HEK293T (cell line): ENCODE results near the gene PRDM16.

Source experiments
- CTCF ChIA-PET: fragments of 350-600 bp; formaldehyde crosslinking; extraction: SDS; loops from one replicate; lab custom pipeline; 2021; ENCODE audit warnings: antibody characterized with exemption, inconsistent platforms; lab: Yijun Ruan, JAX
- POLR2A ChIA-PET: fragments of 350-600 bp; formaldehyde crosslinking; extraction: SDS; loops from one replicate; lab custom pipeline; 2020; ENCODE audit warnings: antibody characterized with exemption, inconsistent platforms; lab: Yijun Ruan, JAX
- DNase-seq: peaks from one replicate; pipeline ENCODE4 v3.0.0; 2012; ENCODE audit warnings: mixed read lengths; ENCODE audit errors: extremely low spot score
- ARNT ChIP-seq: fragments of 450-650 bp; IDR thresholded peaks from 2 replicates; pipeline ENCODE4 v1.6.1; 2017; ENCODE audit warnings: mild to moderate bottlenecking
- BHLHE40 ChIP-seq: fragments of 450-650 bp; IDR thresholded peaks from 2 replicates; pipeline ENCODE4 v1.6.1; 2016; ENCODE audit warnings: mild to moderate bottlenecking, moderate library complexity, borderline replicate concordance
- CTBP1 ChIP-seq: fragments of 450-650 bp; IDR thresholded peaks from 2 replicates; pipeline ENCODE4 v1.6.1; 2016; ENCODE audit warnings: borderline replicate concordance
- ELF4 ChIP-seq: fragments of 450-650 bp; IDR thresholded peaks from 2 replicates; pipeline ENCODE4 v1.6.1; 2017; ENCODE audit warnings: antibody characterized with exemption
- FOXA1 ChIP-seq: fragments of 450-650 bp; IDR thresholded peaks from 2 replicates; pipeline ENCODE4 v1.6.1; 2016; ENCODE audit warnings: mild to moderate bottlenecking
- FOXK2 ChIP-seq: fragments of 450-650 bp; IDR thresholded peaks from 2 replicates; pipeline ENCODE4 v1.6.1; 2016; ENCODE audit warnings: mild to moderate bottlenecking
- FOXM1 ChIP-seq: fragments of 450-650 bp; IDR thresholded peaks from 2 replicates; pipeline ENCODE4 v1.6.1; 2017; ENCODE audit warnings: mild to moderate bottlenecking, borderline replicate concordance
- HDGF ChIP-seq: fragments of 450-650 bp; IDR thresholded peaks from 2 replicates; pipeline ENCODE4 v1.6.1; 2017; ENCODE audit warnings: antibody characterized with exemption, borderline replicate concordance
- L3MBTL2 ChIP-seq: fragments of 450-650 bp; conservative IDR thresholded peaks from 2 replicates; pipeline ENCODE4 v1.6.1; 2016; ENCODE audit warnings: mild to moderate bottlenecking
- LEF1 ChIP-seq: fragments of 450-650 bp; IDR thresholded peaks from 2 replicates; pipeline ENCODE4 v1.6.1; 2017; ENCODE audit warnings: mild to moderate bottlenecking, borderline replicate concordance
- NFRKB ChIP-seq: fragments of 450-650 bp; IDR thresholded peaks from 2 replicates; pipeline ENCODE4 v1.6.1; 2016; ENCODE audit warnings: mild to moderate bottlenecking, moderate library complexity
- SP1 ChIP-seq: fragments of 450-650 bp; IDR thresholded peaks from 2 replicates; pipeline ENCODE4 v1.6.1; 2017
- SUZ12 ChIP-seq: fragments of 450-650 bp; IDR thresholded peaks from 2 replicates; pipeline ENCODE4 v1.6.1; 2016; ENCODE audit warnings: mild to moderate bottlenecking
- TARDBP ChIP-seq: fragments of 450-650 bp; IDR thresholded peaks from 2 replicates; pipeline ENCODE4 v1.6.1; 2016
- ZNF384 ChIP-seq: fragments of 450-650 bp; IDR thresholded peaks from 2 replicates; pipeline ENCODE4 v1.6.1; 2016
- TF ChIP-seq, protein P1 (sequence below): fragments of 450-650 bp; IDR thresholded peaks from 2 replicates; pipeline ENCODE4 v1.6.1; 2016

Gene PRDM16

DNA sequence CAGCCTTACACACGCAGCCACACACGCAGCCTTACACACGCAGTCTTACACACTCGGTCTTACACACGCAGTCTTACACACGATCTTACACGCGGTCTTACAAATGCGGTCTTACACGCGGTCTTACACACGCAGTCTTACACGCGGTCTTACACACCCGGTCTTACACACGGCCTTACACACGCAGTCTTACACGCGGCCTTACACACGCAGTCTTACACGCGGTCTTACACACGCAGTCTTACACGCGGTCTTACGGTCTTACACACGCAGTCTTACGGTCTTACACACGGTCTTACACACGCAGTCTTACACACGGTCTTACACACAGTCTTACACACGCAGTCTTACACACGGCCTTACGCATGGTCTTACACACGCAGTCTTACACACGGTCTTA is 111.9 kb downstream of the PRDM16 start:
- DNase-seq, result no peak
- TF ChIP-seq HDGF (no peak), L3MBTL2 (no peak), CTBP1 (no peak), LEF1 (no peak), BHLHE40 (no peak), NFRKB (no peak), SP1 (no peak), TARDBP (no peak), FOXM1 (no peak), ELF4 (no peak), FOXA1 (no peak), SUZ12 (no peak), FOXK2 (no peak), ARNT (no peak), ZNF384 (no peak)
- TF ChIP-seq, protein P1, sequence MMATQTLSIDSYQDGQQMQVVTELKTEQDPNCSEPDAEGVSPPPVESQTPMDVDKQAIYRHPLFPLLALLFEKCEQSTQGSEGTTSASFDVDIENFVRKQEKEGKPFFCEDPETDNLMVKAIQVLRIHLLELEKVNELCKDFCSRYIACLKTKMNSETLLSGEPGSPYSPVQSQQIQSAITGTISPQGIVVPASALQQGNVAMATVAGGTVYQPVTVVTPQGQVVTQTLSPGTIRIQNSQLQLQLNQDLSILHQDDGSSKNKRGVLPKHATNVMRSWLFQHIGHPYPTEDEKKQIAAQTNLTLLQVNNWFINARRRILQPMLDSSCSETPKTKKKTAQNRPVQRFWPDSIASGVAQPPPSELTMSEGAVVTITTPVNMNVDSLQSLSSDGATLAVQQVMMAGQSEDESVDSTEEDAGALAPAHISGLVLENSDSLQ, result no peak
- ChIA-PET POLR2A (no interaction called here), CTCF (no interaction called here)

DNA sequence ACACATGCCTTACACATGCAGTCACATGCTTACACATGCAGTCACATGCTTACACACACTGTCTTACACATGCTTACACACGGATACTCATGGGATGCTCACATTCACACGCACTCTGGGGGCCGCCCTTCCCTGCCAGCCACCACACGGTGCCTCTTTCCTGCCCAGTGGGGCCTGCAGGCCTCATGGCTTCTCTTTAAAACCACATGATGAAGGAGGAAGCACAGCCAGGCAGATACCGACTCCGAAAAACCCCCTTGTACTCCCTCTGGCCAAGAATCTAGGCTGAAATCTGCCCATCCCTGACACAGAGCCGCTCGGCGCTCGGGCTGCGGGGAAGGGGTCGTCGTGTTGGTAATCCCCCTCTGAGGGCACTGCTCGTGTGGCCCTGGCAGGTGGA is 113.0 kb downstream of the PRDM16 start:
- ChIA-PET CTCF (interaction anchor here (0.6 kb wide), 1 partner anchor 336 kb away, joined by 3 read pairs; no protein-coding TSS in a partner anchor), POLR2A (no interaction called here)
- TF ChIP-seq SP1 (no peak), ARNT (no peak), FOXM1 (no peak), HDGF (no peak), LEF1 (no peak), CTBP1 (no peak), NFRKB (no peak), FOXK2 (no peak), SUZ12 (no peak), BHLHE40 (no peak), FOXA1 (no peak), ELF4 (no peak), L3MBTL2 (no peak)
- TF ChIP-seq, protein P1, result no peak
- no peak for DNase-seq

DNA sequence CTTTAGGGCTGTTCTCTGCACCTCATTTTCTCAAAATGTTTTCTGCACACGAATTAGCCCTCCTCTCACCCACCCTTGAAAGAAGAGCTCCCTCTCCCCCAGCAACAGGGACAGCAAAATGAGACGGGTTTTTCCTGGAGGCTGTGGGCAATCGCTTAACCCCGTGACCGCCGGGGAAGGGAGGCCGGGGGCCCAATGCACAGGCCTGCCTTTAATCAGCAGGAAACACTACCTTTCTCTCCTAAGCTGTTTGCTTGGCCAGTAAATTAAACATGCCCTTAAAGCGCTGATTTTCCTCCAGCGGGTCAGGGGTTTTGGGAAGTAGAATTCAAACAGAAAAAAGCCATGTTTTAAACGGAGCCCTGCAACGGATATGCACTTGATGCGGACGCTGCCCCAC is 114.4 kb downstream of the PRDM16 start:
- ChIA-PET POLR2A (no interaction called here), CTCF (no interaction called here)
- no peak for DNase-seq
- no peak for TF ChIP-seq NFRKB
- no peak for TF ChIP-seq FOXA1
- TF ChIP-seq LEF1, result no peak
- TF ChIP-seq L3MBTL2, result no peak
- TF ChIP-seq ARNT, result no peak
- no peak for TF ChIP-seq SUZ12
- TF ChIP-seq SP1, result no peak
- no peak for TF ChIP-seq HDGF
- TF ChIP-seq BHLHE40, result no peak
- no peak for TF ChIP-seq ELF4
- TF ChIP-seq TARDBP, result no peak
- TF ChIP-seq, protein P1, result no peak
- no peak for TF ChIP-seq FOXK2
- TF ChIP-seq ZNF384, result no peak
- TF ChIP-seq CTBP1, result no peak
- no peak for TF ChIP-seq FOXM1

DNA sequence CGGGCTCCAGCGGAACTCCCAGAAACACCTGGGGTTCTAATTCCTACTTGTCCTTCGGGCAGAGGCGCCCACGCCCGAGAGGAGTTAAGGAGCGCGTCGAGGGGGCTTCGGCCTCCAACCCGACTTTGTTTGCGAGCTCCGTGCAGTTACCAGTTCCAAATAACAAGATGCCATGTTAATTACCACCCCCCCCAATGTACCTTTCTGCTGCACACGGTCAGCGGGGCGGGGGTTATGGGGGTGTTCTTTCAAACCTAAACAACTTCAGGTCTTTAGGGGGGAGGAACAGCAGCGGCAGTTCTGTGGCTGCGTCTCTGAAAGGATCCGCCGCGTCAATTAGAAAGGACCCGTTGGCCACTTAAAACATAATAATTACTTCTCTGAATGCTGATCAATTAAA is 114.8 kb downstream of the PRDM16 start:
- CTCF ChIA-PET, result no interaction called here
- POLR2A ChIA-PET, result no interaction called here

DNA sequence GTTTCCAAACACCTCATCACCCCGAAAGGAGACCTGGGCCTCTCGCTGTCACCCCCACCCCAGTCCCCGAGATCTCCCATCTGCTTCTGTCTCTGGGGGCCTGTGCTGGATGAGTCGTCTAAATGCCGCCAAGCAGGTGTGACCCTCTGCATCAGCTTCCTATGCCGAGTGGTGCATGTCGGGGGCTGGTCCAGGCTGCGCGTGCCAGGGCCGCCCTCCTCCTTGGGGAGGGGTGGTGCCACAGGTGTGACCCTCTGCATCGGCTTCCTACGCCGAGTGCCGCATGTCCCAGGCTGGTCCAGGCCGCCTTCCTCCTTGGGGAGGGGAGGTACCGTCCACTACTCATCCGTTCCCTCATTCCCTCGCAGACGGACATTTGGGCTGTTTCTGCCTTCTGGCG is 115.7 kb downstream of the PRDM16 start:
- TF ChIP-seq HDGF (no peak), SUZ12 (no peak), SP1 (no peak), ZNF384 (no peak), L3MBTL2 (no peak), TARDBP (no peak), BHLHE40 (no peak), CTBP1 (no peak)
- TF ChIP-seq, protein P1, result no peak
- CTCF ChIA-PET, result no interaction called here
- DNase-seq, result no peak
- POLR2A ChIA-PET, result no interaction called here

More for the DNA sequence above, 114.8 kb downstream of the PRDM16 start:
- TF ChIP-seq, protein P1, result no peak
- no peak for TF ChIP-seq ZNF384
- no peak for DNase-seq
